Right cardiac atrium (tissue), 5 donors: ENCODE measurements around the gene DNM3. TPM values are rescaled to one million over a fixed set of nuclear protein-coding genes. Genes with fewer than 3 reads are reported as not detected.

Experiments
- ATAC-seq, 2 donors: fragments of 200-7000 bp; cut with Tn5 transposase; one replicate each; pipeline versions ENCODE4 v1.8.0 to v1.9.1; 2020; ENCODE audit warnings: moderate library complexity in 2 of 2, mild to moderate bottlenecking in 1 of 2
- DNase-seq, 3 donors: peaks; one replicate each; pipeline ENCODE4 v3.0.0-alpha.2; 2020
- H3K27ac ChIP-seq: one replicate; pipeline ENCODE4 v1.5.1; 2013; ENCODE audit warnings: mild to moderate bottlenecking, low read length, control low read depth, moderate library complexity
- H3K27me3 ChIP-seq: one replicate; pipeline ENCODE4 v1.6.1; 2013; ENCODE audit not compliant: control insufficient read depth, insufficient read depth
- H3K4me1 ChIP-seq: one replicate; pipeline ENCODE4 v1.6.1; 2013; ENCODE audit warnings: low read length; ENCODE audit not compliant: control insufficient read depth, insufficient read depth
- H3K4me3 ChIP-seq: one replicate; pipeline ENCODE4 v1.5.1; 2013; ENCODE audit warnings: low read length, control low read depth
- H3K9me3 ChIP-seq: one replicate; pipeline ENCODE4 v1.6.1; 2013; ENCODE audit warnings: low read length; ENCODE audit not compliant: control insufficient read depth
- WGBS: extraction: QIAGEN DNeasy Blood & Tissue Kit; methylation state at CpG from one replicate; pipeline ENCODE4 v1.1.7; 2013; 5-methylcytosine and 5-hydroxymethylcytosine counted together
- intact Hi-C, 4 donors: fragments of 100-400 bp; cut with DNase I; formaldehyde crosslinking; loops; one replicate each; pipeline versions ENCODE4 v1.11.0 to v1.14.0; 2022 to 2023
- polyA plus RNA-seq: library from polyadenylated mRNA; stranded (reverse); fragments of 200-250 nt; gene quantifications from one replicate; pipeline ENCODE4 v1.2.3, GENCODE V29; 2013
- total RNA-seq, 4 donors: library from RNA; stranded (reverse); fragmentation: NEBNext Ultra II Directional; extraction: Animal tissue kit (Norgen Biotek cat#: 25700); gene quantifications; one replicate each; pipeline ENCODE4 v1.2.1, GENCODE V29; 2021
- donor health status: healthy with polysubstance abuse.
- donor health status: DM: no; HTN: yes; CAD: no.
- donor health status: DM: no; HTN: no; CAD: no.
- donor health status: DM: no; HTN: yes; CAD: no; lungs with severe emphysema.
- donor health status: DM: yes; HTN: yes; CAD: no.

The DNM3 gene
- total and polyA plus RNA-seq, 5 donors = 1.5 to 2.2 (median 1.7) TPM

GRCh38 chr1:172394811-172395210, 553.5 kb downstream of the DNM3 start:
- no peak for ATAC-seq
- Histone ChIP-seq H3K4me3 (no peak overlapping the region), H3K4me1 (peaks cover 4% of the 10 kb centered on the region), H3K9me3 (no peaks in the 10 kb centered on the region), H3K27me3 (no peaks in the 10 kb centered on the region), H3K27ac (no peak overlapping the region)
- DNase-seq = no peak
- intact Hi-C loops = loop anchor here (5.0 to 10.0 kb wide), 3 partner anchors 250 to 390 kb away; no protein-coding TSS in a partner anchor
- WGBS = 94% methylated on average over 5 of the region's 5 CpGs

GRCh38 chr1:172395576-172395975, 554.3 kb downstream of the DNM3 start:
- ATAC-seq (no peak), DNase-seq (no peak)

GRCh38 chr1:172397221-172397620, 555.9 kb downstream of the DNM3 start:
- DNase-seq (no peak), ATAC-seq (no peak)
- Histone ChIP-seq H3K27ac (no peak overlapping the region), H3K4me1 (peaks cover 6% of the 10 kb centered on the region), H3K4me3 (no peak overlapping the region), H3K9me3 (no peaks in the 10 kb centered on the region), H3K27me3 (no peaks in the 10 kb centered on the region)
- WGBS = 67% methylated on average over 3 of the region's 3 CpGs
- intact Hi-C loops = loop anchor here (5.0 to 10.0 kb wide), 3 partner anchors 252 to 392 kb away; no protein-coding TSS in a partner anchor

More at GRCh38 chr1:172395576-172395975, 554.3 kb downstream of the DNM3 start:
- no peaks in the 10 kb centered on the region for H3K9me3 ChIP-seq
- H3K27ac ChIP-seq = no peak overlapping the region
- WGBS = 88% methylated on average over 3 of the region's 3 CpGs
- no peak overlapping the region for H3K4me3 ChIP-seq
- intact Hi-C loops = loop anchor here (5.0 to 10.0 kb wide), 3 partner anchors 251 to 391 kb away; no protein-coding TSS in a partner anchor
- no peaks in the 10 kb centered on the region for H3K27me3 ChIP-seq
- H3K4me1 ChIP-seq = peaks cover 5% of the 10 kb centered on the region

GRCh38 chr1:172397633-172398032, 556.3 kb downstream of the DNM3 start:
- ATAC-seq (no peak), DNase-seq (no peak)
- Histone ChIP-seq H3K4me1 (peaks cover 6% of the 10 kb centered on the region), H3K4me3 (no peak overlapping the region), H3K9me3 (no peaks in the 10 kb centered on the region), H3K27me3 (no peaks in the 10 kb centered on the region), H3K27ac (no peak overlapping the region)
- 70% methylated on average over 2 of the region's 2 CpGs for WGBS
- intact Hi-C loops = loop anchor here (5.0 to 10.0 kb wide), 3 partner anchors 253 to 393 kb away; no protein-coding TSS in a partner anchor

GRCh38 chr1:172398193-172398592, 556.9 kb downstream of the DNM3 start:
- no peaks in the 10 kb centered on the region for H3K9me3 ChIP-seq
- no peak overlapping the region for H3K4me3 ChIP-seq
- 43% methylated on average over 2 of the region's 2 CpGs for WGBS
- no peaks in the 10 kb centered on the region for H3K27me3 ChIP-seq
- no peak overlapping the region for H3K27ac ChIP-seq
- peaks cover 5% of the 10 kb centered on the region for H3K4me1 ChIP-seq
- intact Hi-C loops = loop anchor here (5.0 to 10.0 kb wide), 3 partner anchors 253 to 393 kb away; no protein-coding TSS in a partner anchor
- peak; percentile 27 to 69 (median 33) for DNase-seq
- peak; percentile 59 to 74 for ATAC-seq

- Histone ChIP-seq H3K27me3 (no peaks in the 10 kb centered on the region), H3K9me3 (no peaks in the 10 kb centered on the region), H3K4me1 (peaks cover 4% of the 10 kb centered on the region), H3K4me3 (peak overlapping the region; percentile 28), H3K27ac (peak overlapping the region; percentile 45)
- WGBS = 38% methylated on average over 9 of the region's 9 CpGs
- DNase-seq (peak; percentile 61 to 75 (median 66)), ATAC-seq (peak; percentile 89 to 92)
- intact Hi-C loops = loop anchor here (5.0 to 10.0 kb wide), 3 partner anchors 254 to 394 kb away; no protein-coding TSS in a partner anchor
These were observed 557.9 kb downstream of the DNM3 start for GRCh38 chr1:172398970-172399755.

GRCh38 chr1:172399756-172400721, 558.7 kb downstream of the DNM3 start:
- Histone ChIP-seq H3K9me3 (no peaks in the 10 kb centered on the region), H3K4me1 (peaks cover 3% of the 10 kb centered on the region), H3K27me3 (no peaks in the 10 kb centered on the region), H3K4me3 (no peak overlapping the region), H3K27ac (peak overlapping the region; percentile 88)
- ATAC-seq (peak in 1 of 2 donors; percentile 33), DNase-seq (no peak)
- WGBS = 56% methylated on average over 6 of the region's 6 CpGs
- intact Hi-C loops = loop anchor here (5.0 to 10.0 kb wide), 3 partner anchors 255 to 395 kb away; no protein-coding TSS in a partner anchor

GRCh38 chr1:172400722-172401105, 559.4 kb downstream of the DNM3 start:
- Histone ChIP-seq H3K4me3 (no peak overlapping the region), H3K27me3 (no peaks in the 10 kb centered on the region), H3K27ac (no peak overlapping the region), H3K9me3 (no peaks in the 10 kb centered on the region), H3K4me1 (peaks cover 3% of the 10 kb centered on the region)
- intact Hi-C loops = loop anchor here in 1 of 4 donors (5.0 kb wide), 1 partner anchor 308 kb away; no protein-coding TSS in a partner anchor
- DNase-seq (no peak), ATAC-seq (no peak)
- WGBS = 42% methylated on average over 1 of the region's 1 CpG

- Histone ChIP-seq H3K9me3 (no peaks in the 10 kb centered on the region), H3K4me1 (peaks cover 3% of the 10 kb centered on the region), H3K27ac (no peak overlapping the region), H3K27me3 (no peaks in the 10 kb centered on the region), H3K4me3 (no peak overlapping the region)
- ATAC-seq = no peak
- intact Hi-C loops = loop anchor here in 1 of 4 donors (5.0 kb wide), 1 partner anchor 309 kb away; no protein-coding TSS in a partner anchor
- DNase-seq = no peak
These were observed 560.2 kb downstream of the DNM3 start for GRCh38 chr1:172401477-172401876.

- Histone ChIP-seq H3K4me3 (no peak overlapping the region), H3K27me3 (no peaks in the 10 kb centered on the region), H3K27ac (no peak overlapping the region), H3K4me1 (peaks cover 3% of the 10 kb centered on the region), H3K9me3 (no peaks in the 10 kb centered on the region)
- 71% methylated on average over 5 of the region's 5 CpGs for WGBS
- intact Hi-C loops = loop anchor here in 1 of 4 donors (5.0 kb wide), 1 partner anchor 310 kb away; no protein-coding TSS in a partner anchor
- ATAC-seq (no peak), DNase-seq (no peak)
These were observed 560.6 kb downstream of the DNM3 start for GRCh38 chr1:172401892-172402291.
